Pancreas (tissue), 10 donors: ENCODE results near the gene ZNF474. TPM values are rescaled to one million over a fixed set of nuclear protein-coding genes. Genes with fewer than 3 reads are reported as not detected.

Experiments
- ATAC-seq, 4 donors: fragments of 200-7000 bp; cut with Tn5 transposase; one replicate each; pipeline versions ENCODE4 v1.8.0 to v1.9.1; 2020; ENCODE audit warnings: mild to moderate bottlenecking in 4 of 4, moderate library complexity in 4 of 4
- DNase-seq, 6 donors: peaks; one replicate each; pipeline ENCODE4 v3.0.0-alpha.2; 2020
- FAIRE-seq: peaks from 2 replicates; lab custom pipeline; 2012; peaks lifted over from hg19 to GRCh38; lab: Jason Lieb, UNC
- H3K27ac ChIP-seq, 4 donors: fragments of 200-600 bp; sonication (generic); 1 replicate in 3 of 4; 2 replicates in 1 of 4; pipeline versions ENCODE4 v1.5.0 to v1.8.0; 2020
- H3K27me3 ChIP-seq, 4 donors: fragments of 200-600 bp; one replicate each; pipeline ENCODE4 v1.8.0; 2021
- H3K36me3 ChIP-seq, 3 donors: fragments of 200-600 bp; sonication (generic) in 1 of 3; one replicate each; pipeline versions ENCODE4 v1.5.0 to v1.8.0; 2020 to 2021
- H3K4me1 ChIP-seq, 3 donors: fragments of 200-600 bp; one replicate each; pipeline ENCODE4 v1.8.0; 2021
- H3K4me3 ChIP-seq, 4 donors: fragments of 200-600 bp; sonication (generic) in 2 of 4; one replicate each; pipeline versions ENCODE4 v1.5.0 to v1.8.0; 2020 to 2021
- H3K9me3 ChIP-seq, 4 donors: fragments of 200-600 bp; one replicate each; pipeline ENCODE4 v1.8.0; 2021
- CTCF ChIP-seq, 4 donors: fragments of 200-600 bp; sonication (generic) in 3 of 4; IDR thresholded peaks; one replicate each; pipeline versions ENCODE4 v1.5.0 to v1.8.0; 2021; ENCODE audit warnings: antibody characterized with exemption in 4 of 4
- WGBS, 2 donors: extraction: QIAGEN DNeasy Blood & Tissue Kit; methylation state at CpG; one replicate each; pipeline ENCODE4 v1.1.7; 2013; 5-methylcytosine and 5-hydroxymethylcytosine counted together
- intact Hi-C, 3 donors: fragments of 100-400 bp; cut with DNase I; formaldehyde crosslinking; loops; one replicate each; pipeline versions ENCODE4 v1.11.1 to v1.14.2; 2022
- polyA plus RNA-seq, 2 donors: library from polyadenylated mRNA; stranded (reverse); fragments of 200-250 nt; gene quantifications; one replicate each; pipeline ENCODE4 v1.2.3, GENCODE V29; 2013
- total RNA-seq, 6 donors: library from RNA; stranded (reverse); fragmentation: NEBNext Ultra II Directional in 4 of 6; extraction: Animal tissue kit (Norgen Biotek cat#: 25700) in 4 of 6; gene quantifications; one replicate each; pipeline versions ENCODE4 v1.2.1 to v1.2.4, GENCODE V29; 2021 to 2023
- donor health status: healthy with polysubstance abuse.
- donor health status: DM: no; HTN: no; CAD: no; lungs with moderate emphysema.
- donor health status: DM: no; HTN: no; CAD: no.
- donor health status: control.
- donor health status: control.
- donor health status: Bipolar disorder and iron deficiency.
- donor health status: DM: yes; HTN: yes; CAD: no.
- donor health status: DM: no; HTN: no; CAD: no.
- donor health status: DM: no; HTN: no; CAD: no.
- donor health status: DM: yes; HTN: yes; CAD: no.

Gene ZNF474
- total and polyA plus RNA-seq, 8 donors = 0.08 to 0.56 (median 0.12) TPM; not detected in 5

- H3K27ac ChIP-seq = no peak overlapping the region
- no peak overlapping the region for H3K4me3 ChIP-seq
- H3K36me3 ChIP-seq = no peaks in the 10 kb centered on the region
- intact Hi-C loops = no loop called here
- H3K27me3 ChIP-seq = no peaks in the 10 kb centered on the region
- no peak for DNase-seq
- no peak for TF ChIP-seq CTCF (IDR thresholded peaks at IDR 0.05)
- no peak for FAIRE-seq
- H3K9me3 ChIP-seq = no peaks in the 10 kb centered on the region
- no peaks in the 10 kb centered on the region for H3K4me1 ChIP-seq
- WGBS, 2 donors = 40 to 52% methylated on average over 2 of the region's 2 CpGs
- no peak for ATAC-seq
Measured at GRCh38 chr5:122130152-122130551, 806 bp downstream of the ZNF474 start.

GRCh38 chr5:122137702-122138101, 8.4 kb downstream of the ZNF474 start:
- TF ChIP-seq CTCF (IDR thresholded peaks at IDR 0.05) = no peak
- no peak overlapping the region for H3K27ac ChIP-seq
- H3K36me3 ChIP-seq = no peaks in the 10 kb centered on the region
- no peaks in the 10 kb centered on the region for H3K4me1 ChIP-seq
- H3K9me3 ChIP-seq = no peaks in the 10 kb centered on the region
- DNase-seq (no peak), ATAC-seq (no peak), FAIRE-seq (no peak)
- intact Hi-C loops = no loop called here
- WGBS, 2 donors = 73 to 77% methylated on average over 4 of the region's 4 CpGs
- H3K4me3 ChIP-seq = no peak overlapping the region
- H3K27me3 ChIP-seq = no peaks in the 10 kb centered on the region

- H3K27ac ChIP-seq = no peak overlapping the region
- FAIRE-seq (no peak), ATAC-seq (no peak), DNase-seq (no peak)
- no peaks in the 10 kb centered on the region for H3K27me3 ChIP-seq
- intact Hi-C loops = no loop called here
- H3K4me3 ChIP-seq = no peak overlapping the region
- H3K36me3 ChIP-seq = no peaks in the 10 kb centered on the region
- H3K4me1 ChIP-seq = no peaks in the 10 kb centered on the region
- TF ChIP-seq CTCF (IDR thresholded peaks at IDR 0.05) = no peak
- no peaks in the 10 kb centered on the region for H3K9me3 ChIP-seq
- 45 to 54% methylated on average over 3 of the region's 3 CpGs for WGBS, 2 donors
Measured at GRCh38 chr5:122138356-122138755, 9.0 kb downstream of the ZNF474 start.

GRCh38 chr5:122140900-122141299, 11.6 kb downstream of the ZNF474 start:
- no peak overlapping the region for H3K27ac ChIP-seq
- H3K27me3 ChIP-seq = no peaks in the 10 kb centered on the region
- no peak for ATAC-seq
- 81 to 85% methylated on average over 3 of the region's 3 CpGs for WGBS, 2 donors
- intact Hi-C loops = no loop called here
- no peak for TF ChIP-seq CTCF (IDR thresholded peaks at IDR 0.05)
- H3K4me3 ChIP-seq = no peak overlapping the region
- no peak for FAIRE-seq
- H3K9me3 ChIP-seq = no peaks in the 10 kb centered on the region
- no peak for DNase-seq
- no peaks in the 10 kb centered on the region for H3K36me3 ChIP-seq
- no peaks in the 10 kb centered on the region for H3K4me1 ChIP-seq

- Histone ChIP-seq H3K36me3 (no peaks in the 10 kb centered on the region), H3K4me1 (no peaks in the 10 kb centered on the region), H3K27ac (no peak overlapping the region), H3K27me3 (no peaks in the 10 kb centered on the region), H3K9me3 (no peaks in the 10 kb centered on the region), H3K4me3 (no peak overlapping the region)
- ATAC-seq = no peak
- intact Hi-C loops = no loop called here
- WGBS, 2 donors = 77 to 91% methylated on average over 1 of the region's 1 CpG
- FAIRE-seq = no peak
- no peak for TF ChIP-seq CTCF (IDR thresholded peaks at IDR 0.05)
- DNase-seq = no peak
Measured at GRCh38 chr5:122141751-122142150, 12.4 kb downstream of the ZNF474 start.
